DMS153 (cell line): Measurements from ENCODE around the gene STK38L.
"Not testable (repeated sequence)": the region's sequence is repeated elsewhere in the genome, so short reads cannot be mapped to it uniquely, and the experiment has no call there.

ENCODE experiments used
- DNase-seq: peaks from one replicate; lab custom pipeline; 2025; lab: John Stamatoyannopoulos, UW

The STK38L gene

GRCh38 chr12:27226407-27226929, 17.6 kb upstream of the STK38L start:
- DNase-seq: peak; percentile 26

DNA sequence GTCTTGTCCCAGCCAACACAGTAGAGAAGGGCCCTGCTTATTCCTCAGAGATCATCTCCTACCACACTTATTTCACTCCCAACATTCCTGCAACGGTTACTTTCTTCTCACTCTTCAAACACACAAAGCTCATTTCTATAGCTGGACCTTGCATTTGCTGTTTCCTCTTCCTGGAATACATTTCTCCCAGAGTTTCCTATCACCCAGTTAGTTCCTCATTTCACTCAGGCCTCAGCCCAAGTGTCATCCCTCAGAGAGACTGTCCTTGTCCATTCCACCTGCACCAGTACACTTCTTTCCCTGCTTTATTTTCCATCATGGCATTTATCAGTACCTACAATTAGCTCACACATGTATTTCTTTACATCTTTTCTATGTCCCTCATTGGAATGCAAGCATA, 14.7 kb upstream of the STK38L start:
- DNase-seq: no peak

DNA sequence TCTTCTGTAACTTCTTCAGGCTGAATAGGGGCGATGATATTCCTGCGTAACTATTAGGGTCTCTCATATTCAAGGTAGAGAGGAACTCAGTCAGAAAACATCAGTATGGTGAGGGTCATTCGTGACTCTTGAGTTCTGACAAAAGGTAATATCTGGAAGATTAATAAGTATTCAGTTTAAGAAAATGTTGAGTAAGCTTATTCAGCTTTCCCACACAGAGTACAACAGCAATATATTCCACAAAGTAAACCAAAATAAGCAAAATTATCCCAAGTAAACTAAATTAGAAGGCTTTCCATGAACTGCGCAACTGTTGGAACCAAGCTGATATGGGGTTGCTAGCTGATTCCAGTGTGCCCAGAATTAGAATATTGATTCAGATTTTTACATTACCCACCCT, 12.7 kb upstream of the STK38L start:
- not testable (repeated sequence) for DNase-seq

DNA sequence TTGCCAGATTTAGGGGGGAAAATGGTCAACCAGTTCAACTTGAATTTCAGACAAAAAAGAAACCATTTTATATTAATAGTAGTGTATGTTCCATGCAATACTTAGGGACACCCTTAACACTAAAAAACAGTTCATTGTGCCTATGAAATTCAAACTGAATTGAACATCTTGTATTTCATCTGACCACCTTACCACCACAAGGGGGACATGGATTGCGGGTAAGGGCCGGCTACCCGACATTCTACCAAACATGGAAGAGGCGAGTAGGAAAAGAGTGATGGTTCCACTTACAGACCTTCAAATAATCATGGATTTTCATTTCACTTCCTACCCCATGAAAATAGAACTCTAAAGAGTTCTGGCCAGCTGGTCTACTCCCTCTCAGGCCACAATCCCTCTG, 10.3 kb upstream of the STK38L start:
- DNase-seq: no peak

- no peak for DNase-seq
Observed at GRCh38 chr12:27236498-27236897, 7.6 kb upstream of the STK38L start.

GRCh38 chr12:27237790-27238771, 6.0 kb upstream of the STK38L start:
- DNase-seq: no peak

GRCh38 chr12:27243006-27243405, 1.1 kb upstream of the STK38L start:
- no peak for DNase-seq

DNA sequence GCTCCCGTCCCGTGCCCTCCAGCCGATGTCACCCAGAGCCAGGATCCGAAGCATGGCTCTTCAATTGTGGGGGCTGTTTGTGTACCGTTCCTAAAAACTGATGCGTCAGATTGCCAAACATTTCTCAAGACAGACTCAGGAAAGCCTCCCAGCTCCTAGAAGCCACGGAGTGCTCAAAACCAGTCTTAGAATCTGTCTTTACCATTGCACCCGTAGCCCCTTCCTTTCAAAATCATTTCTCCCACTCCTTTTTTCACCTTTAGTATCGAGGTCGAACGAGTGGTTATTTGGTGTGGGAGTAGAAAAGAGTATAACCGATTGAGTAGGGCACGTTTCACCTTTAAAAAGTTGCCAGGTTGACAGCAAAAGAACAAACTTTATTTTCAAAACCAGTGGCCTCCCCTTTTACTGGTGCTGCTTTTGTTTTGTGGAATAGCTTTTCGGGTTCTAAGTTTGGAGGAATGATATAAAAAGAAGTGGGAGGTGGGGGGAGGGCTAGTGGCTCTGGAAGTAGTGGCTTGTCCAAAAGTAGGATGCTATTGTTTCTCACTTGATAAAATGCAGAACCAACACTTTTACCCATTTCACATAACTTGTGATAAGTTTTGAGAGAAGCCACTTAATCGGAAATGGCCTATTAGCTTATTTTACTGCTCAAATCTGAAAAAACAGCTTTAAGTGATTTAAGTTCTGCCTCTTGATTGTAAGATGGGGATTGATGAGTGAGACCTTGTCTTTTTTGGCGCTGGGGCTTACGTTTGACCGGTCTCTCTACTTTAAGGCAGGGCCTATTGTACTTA, 803 bp downstream of the STK38L start:
- DNase-seq: no peak

- DNase-seq: no peak
Observed at GRCh38 chr12:27246141-27246540, 2.1 kb downstream of the STK38L start.

DNA sequence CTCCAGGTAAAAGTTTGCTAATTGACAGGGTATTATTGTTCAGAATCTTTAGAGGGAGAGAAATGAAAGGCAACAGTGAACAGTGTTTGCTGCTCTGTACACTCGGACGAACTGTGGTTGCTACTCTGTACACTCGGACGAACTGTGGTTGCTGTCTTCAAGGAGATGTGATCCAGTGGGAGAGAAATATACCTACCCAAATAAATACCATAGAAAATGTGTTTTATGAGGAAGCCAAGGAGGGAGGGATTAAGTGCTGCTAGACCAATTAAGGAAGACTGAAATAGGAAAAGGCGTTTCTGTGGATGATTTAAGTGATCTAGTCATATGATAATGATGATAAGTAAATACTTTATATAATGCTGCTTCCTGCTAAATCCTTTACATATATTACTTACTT, 2.7 kb downstream of the STK38L start:
- no peak for DNase-seq

- no peak for DNase-seq
Observed at GRCh38 chr12:27252934-27253333, 8.8 kb downstream of the STK38L start.

DNA sequence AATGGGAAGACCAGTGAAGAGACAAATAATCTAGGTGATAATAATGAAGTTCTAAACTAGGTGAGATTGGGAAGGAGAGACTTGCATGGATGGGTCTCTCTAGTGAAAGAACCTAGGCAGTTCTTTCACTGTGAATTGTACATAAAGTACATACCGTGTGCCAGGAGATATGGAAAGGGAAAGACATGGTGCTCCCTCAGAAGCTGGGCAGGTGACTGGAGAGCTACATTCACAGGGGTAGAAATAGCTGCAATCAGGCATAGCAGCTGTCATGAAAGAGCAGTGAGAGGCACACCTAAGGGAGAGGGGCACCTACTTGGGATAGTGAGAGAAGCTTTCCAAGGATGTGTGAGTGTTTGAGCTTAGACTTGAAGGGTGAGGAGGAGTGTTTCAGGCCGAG, 9.3 kb downstream of the STK38L start:
- DNase-seq: no peak

DNA sequence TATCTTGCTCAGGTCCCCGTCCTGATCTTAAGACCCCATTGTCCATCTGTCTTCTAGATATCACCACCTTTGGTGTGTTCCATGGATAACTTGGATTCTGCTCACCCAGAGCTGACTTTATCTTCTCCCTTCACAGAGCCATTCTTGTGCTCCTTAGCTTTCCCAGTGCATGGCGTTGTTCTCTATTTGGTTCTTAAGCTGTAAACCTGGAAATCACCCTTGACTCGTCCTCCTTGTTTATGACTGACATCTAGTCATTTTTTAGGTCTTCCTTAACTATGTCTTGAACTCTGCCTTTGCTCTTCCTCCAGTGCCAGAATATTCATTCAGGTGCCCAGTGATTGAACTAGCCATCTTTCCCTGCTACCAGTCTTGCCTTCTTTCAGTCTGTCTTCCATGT, 11.7 kb downstream of the STK38L start:
- no peak for DNase-seq

DNA sequence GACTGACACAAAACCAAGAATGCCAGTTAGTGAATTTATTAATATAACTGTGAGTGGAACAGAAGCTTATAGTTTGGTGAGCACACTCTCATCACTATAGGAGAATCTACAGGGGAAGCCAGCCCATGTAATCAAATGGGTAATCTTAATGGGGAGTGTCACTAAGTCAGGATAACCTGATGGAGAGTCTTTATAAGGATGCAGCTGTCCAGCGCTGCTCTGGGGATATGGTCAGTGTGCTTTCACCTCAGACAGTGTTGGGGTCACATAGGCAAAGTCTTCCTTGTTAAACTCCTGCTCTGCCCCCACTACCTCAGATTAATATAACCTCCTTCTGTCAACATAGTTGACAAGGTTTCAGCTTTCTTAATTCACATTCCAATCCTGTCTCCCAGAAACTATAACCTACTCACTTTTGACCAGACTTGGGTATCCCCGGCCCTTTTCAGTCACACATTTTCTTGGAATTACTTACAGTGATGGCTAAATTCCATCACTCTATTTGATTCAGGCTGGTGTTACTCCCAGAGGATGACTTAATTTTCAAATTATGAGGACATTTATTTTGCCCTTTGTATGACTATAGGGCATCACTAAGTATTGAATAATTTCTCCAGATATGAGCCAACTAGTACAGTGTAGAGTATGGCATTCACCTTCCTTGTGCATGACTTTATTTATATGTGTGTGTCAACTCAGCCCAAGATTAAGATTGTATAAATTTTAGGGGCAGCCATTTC, 13.2 kb downstream of the STK38L start:
- DNase-seq: no peak

GRCh38 chr12:27260746-27261145, 16.7 kb downstream of the STK38L start:
- no peak for DNase-seq

DNA sequence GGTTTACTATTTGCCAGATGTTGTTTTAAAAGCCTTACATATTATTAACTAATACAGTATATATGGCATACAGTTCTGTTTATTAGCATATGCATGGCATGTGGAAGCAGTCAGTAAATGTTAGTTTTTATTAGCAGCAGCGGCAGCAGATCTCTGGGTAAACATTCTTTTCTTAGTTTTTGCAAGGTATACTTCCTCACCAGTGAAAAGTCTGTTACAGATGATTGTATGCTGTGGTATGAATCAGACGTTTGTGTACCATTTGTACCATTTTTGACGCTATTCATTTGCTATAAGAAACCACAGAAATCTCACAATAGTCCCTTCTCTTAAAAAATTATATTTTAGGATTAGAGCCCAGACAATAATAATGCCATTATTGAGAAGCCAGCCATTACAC, 17.8 kb downstream of the STK38L start:
- DNase-seq: no peak

DNA sequence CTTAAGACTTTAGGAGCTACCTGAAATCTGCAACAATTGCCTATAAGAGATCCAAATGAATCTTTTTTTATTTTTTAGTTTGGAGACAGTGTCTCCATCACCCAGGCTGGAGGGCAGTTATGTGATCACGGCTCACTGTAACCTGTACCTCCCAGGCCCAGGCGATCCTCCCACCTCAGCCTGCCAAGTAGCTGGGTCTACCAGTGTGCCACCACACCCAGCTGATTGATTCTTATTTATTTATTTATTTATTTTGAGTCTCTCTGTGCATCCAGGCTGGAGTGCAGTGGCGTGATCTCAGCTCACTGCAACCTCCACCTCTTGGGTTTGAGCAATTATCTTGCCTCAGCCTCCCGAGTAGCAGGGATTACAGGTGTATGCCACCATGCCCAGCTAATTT, 26.1 kb downstream of the STK38L start:
- no peak for DNase-seq

DNA sequence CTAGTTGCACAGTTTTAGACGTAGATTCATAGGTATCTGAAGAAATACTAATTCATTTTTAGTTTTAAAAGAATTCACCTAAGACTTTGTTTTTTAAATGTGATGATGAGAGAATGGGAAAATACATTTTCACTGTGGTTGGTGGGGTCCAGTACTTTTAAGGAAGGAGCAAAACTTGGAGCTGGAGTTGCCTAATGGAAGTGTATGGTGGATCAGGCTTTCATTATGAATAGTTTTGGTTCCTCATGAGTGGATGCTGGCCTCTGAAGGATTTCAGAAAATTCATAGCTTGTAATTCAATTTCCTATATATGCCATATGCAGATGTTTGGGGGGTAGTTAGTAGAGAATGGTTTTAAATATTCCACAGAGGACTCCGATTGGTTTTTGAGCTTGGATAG, 27.1 kb downstream of the STK38L start:
- no peak for DNase-seq

DNA sequence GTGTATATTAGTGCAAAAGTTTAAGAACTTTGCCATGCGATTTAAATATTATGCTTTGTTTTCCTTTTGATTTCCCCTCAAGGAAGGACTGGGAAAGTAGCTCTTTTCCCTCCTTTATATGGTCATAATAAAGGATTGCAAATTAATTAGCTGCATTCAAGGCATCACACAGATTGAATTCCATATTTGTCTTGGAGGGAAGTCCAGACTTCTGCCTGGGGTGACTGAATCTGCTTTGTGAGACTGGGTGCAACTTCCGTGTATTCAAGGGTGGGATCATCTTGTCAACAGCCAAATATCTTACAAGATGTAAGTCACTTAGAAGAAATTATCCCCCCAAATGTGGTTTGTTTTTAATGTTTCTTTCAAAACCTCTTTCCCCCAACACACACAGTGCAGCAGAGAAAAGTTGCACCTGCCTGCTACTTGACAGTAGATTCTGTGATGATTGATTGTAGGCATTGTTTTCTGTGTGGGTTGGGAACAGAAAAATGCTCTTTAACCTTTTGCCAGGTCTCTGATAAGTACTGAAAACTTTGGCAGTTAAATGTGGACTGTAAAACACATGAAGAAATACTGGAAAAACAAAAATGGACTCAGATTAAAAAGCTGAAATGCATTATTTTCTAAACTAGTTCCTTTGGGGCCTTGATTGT, 28.4 kb downstream of the STK38L start:
- peak; percentile 65 for DNase-seq

DNA sequence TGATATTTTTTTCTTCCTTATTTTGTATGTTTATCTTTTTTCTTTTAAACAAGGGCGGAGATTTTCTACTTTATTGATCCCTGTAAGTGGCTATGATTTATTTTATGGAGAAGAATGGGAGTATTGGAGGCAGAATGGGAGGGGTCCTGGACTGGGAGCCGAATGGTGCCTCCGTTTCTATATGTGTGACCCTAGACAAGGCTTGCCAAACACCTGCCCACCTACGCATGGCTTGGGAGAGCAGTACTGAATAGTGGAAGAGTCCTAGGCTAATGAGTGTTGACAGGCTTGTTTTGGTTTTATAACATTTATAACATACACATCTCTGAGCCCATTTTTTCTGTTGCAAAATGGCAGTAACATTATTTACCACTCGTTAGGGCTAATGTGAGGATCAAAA, 29.0 kb downstream of the STK38L start:
- no peak for DNase-seq

DNA sequence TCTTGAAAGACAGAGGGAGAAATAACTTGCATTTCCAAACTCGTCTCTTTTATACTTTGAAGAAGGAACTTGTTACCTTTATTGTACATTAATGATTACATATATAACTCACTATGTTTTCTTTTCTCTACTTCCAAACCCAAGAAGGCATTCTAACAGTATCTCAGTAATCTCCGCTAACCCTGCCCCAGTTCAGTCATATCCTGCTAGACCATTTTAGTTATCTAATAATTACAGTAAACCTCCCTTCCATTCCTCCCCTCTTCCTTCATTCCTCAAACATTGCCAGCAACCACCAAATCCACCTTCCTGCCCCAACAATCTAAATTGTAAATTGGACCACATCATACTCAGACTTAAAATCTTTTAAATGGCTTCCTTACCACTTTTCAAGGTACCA, 30.6 kb downstream of the STK38L start:
- DNase-seq: no peak

- no peak for DNase-seq
Observed at GRCh38 chr12:27276275-27276674, 32.2 kb downstream of the STK38L start.
